Large intestine (tissue), 3 donors: ENCODE data around the gene SUSD3. TPM values are rescaled to one million over a fixed set of nuclear protein-coding genes. Genes with fewer than 3 reads are reported as not detected.

Experiments
- DNase-seq, 2 donors: peaks; one replicate each; pipeline versions ENCODE4 v3.0.0 to v3.0.0-alpha.2; 2013
- H3K27ac ChIP-seq: one replicate; pipeline ENCODE4 v1.5.1; 2013; ENCODE audit warnings: low read length
- H3K27me3 ChIP-seq: 2 replicates; pipeline ENCODE4 v1.6.1; 2013; ENCODE audit warnings: low read length; ENCODE audit not compliant: control insufficient read depth, insufficient read depth
- H3K36me3 ChIP-seq: 2 replicates; pipeline ENCODE4 v1.6.1; 2013; ENCODE audit warnings: low read length; ENCODE audit not compliant: control insufficient read depth, insufficient read depth
- H3K4me1 ChIP-seq: one replicate; pipeline ENCODE4 v1.6.1; 2013; ENCODE audit warnings: low read length; ENCODE audit not compliant: control insufficient read depth, insufficient read depth
- H3K4me3 ChIP-seq: one replicate; pipeline ENCODE4 v1.5.1; 2013; ENCODE audit warnings: low read length
- H3K9me3 ChIP-seq: one replicate; pipeline ENCODE4 v1.6.1; 2013; ENCODE audit warnings: mild to moderate bottlenecking, low read depth, low read length, moderate library complexity; ENCODE audit not compliant: control insufficient read depth
- WGBS: methylation state at CpG from one replicate; pipeline ENCODE4 v1.1.5; 2013; ENCODE audit warnings: low lambda C conversion rate; ENCODE audit not compliant: insufficient coverage; 5-methylcytosine and 5-hydroxymethylcytosine counted together
- polyA plus RNA-seq: library from polyadenylated mRNA; unstranded; fragments of 120-200 nt; gene quantifications from one replicate; pipeline ENCODE4 v1.2.1, GENCODE V29; 2013

SUSD3 gene
- polyA plus RNA-seq, 1 donor = 7.6 TPM

DNA sequence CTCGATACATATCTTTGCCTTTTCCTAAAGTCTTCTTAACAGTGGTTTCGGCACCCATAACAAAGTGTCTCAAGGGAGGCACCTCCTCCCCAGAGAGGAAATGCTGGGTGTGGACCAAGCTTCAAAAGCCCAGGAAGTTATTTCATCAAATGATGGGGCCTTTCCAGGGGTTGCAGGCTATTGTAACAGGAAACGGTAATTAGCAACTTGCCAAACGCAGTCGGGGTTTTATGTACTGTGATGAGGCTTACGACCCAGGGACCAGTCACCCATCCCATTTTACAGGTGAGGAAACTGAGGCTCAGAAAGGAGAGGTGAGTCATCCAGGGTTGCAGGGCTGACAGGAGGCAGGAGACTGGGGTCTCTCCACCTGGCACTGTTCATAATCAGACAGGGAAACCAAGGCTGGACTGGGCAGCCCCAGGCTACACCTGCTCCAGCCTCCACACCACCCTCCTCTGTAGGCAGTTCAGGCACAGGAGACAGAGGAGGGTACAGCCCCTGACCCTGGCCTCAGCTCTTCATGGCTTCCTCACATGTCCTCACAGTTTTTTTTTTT, 30.0 kb upstream of the SUSD3 start:
- H3K9me3 ChIP-seq = no peaks in the 10 kb centered on the region
- DNase-seq = peak in 1 of 2 donors; percentile 36
- no CpG with 5 or more reads among the region's 6 CpGs for WGBS
- peaks cover 7% of the 10 kb centered on the region for H3K36me3 ChIP-seq
- H3K4me1 ChIP-seq = peaks cover 12% of the 10 kb centered on the region
- H3K4me3 ChIP-seq = no peak overlapping the region
- no peaks in the 10 kb centered on the region for H3K27me3 ChIP-seq
- H3K27ac ChIP-seq = no peak overlapping the region

DNA sequence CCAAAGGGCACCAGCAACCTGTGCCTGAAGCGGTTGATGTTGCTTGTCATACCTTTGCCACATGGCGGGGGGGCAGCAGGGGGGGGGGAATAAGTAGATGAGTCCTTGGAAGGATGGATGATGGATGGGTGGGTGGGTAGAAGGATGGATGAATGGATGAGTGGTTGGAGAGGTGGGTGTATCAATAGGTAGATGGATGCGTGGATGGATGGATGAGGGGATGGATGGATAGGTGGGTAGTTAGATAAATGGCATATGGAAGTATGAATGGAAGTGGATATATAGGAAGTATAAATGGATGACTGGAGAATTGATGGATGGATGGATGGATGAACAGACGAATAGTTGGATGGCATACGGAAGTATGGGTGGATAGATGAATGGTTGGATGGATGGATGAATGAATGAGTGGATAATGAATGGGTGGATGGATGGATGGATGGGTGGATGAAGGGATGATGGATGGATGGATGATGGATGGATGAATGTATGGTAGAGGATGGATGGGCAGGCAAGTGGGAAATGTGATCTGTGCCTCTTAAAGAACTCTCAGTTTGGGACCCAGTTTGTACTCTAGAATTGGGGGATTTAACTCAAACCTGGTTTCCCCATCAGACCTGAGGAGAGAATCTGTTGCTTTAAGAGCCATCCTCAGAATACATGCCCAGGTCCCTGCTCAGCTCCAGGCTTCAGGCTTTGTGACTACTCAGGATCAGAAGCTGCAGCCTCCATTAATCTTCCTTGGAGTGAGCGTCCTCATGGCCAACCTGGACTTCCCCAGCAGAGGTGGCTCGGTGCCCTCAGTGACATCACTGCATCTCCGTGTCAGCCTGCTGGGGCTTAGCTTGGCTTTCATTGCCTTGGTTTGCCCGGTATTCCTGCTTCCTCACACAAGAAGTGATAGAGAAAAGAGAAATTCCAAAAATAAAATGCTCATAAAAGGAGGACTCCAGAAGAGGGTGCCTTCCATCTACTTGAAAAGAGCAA, 27.6 kb upstream of the SUSD3 start:
- 100% methylated on average over 3 of the region's 9 CpGs for WGBS
- Histone ChIP-seq H3K4me1 (peaks cover 17% of the 10 kb centered on the region), H3K36me3 (peaks cover 14% of the 10 kb centered on the region)

DNA sequence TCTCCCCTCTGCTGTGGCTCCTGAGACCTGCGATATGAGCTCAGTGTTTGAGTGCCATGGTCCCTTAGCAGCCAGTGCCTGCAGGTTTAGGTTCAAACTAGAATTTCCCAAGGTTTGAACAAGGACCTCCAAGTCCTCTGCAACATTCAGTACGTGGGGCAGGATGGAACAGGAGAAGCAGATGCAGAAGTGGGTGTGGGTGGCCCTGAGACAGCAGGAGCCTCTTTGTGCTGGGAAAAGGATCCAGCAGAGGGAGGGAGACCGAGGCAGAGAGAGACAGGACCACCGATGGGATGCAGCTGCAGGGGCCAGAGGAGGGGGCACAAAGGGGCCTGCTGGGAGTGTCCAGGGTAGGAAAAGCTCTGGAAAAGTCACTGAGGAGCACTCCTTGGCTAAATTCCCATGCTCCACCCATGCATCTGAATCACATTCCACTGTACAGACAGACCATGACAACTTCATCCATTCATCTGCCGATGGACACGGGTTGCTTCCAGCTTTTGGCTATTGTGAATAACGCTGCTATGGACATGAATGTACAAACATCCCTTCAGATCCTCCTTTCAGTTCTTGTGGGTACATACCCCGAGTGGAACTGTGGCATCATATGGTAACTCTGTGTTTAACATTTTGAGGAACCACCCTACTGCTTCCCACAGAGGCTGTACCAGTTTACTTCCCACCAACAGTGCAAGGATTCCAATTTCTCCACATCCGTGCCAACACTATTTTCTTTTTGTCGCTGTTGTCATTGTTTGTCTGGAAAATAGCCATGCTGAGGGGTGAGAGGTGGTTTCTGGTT, 26.7 kb upstream of the SUSD3 start:
- WGBS = 60% methylated on average over 1 of the region's 10 CpGs
- no peak for DNase-seq
- Histone ChIP-seq H3K36me3 (peaks cover 16% of the 10 kb centered on the region), H3K4me1 (peaks cover 17% of the 10 kb centered on the region), H3K4me3 (no peak overlapping the region), H3K27me3 (no peaks in the 10 kb centered on the region), H3K9me3 (no peaks in the 10 kb centered on the region), H3K27ac (no peak overlapping the region)

More for the DNA sequence above, 27.6 kb upstream of the SUSD3 start:
- no peak for DNase-seq
- Histone ChIP-seq H3K27me3 (no peaks in the 10 kb centered on the region), H3K4me3 (no peak overlapping the region), H3K9me3 (no peaks in the 10 kb centered on the region), H3K27ac (no peak overlapping the region)

DNA sequence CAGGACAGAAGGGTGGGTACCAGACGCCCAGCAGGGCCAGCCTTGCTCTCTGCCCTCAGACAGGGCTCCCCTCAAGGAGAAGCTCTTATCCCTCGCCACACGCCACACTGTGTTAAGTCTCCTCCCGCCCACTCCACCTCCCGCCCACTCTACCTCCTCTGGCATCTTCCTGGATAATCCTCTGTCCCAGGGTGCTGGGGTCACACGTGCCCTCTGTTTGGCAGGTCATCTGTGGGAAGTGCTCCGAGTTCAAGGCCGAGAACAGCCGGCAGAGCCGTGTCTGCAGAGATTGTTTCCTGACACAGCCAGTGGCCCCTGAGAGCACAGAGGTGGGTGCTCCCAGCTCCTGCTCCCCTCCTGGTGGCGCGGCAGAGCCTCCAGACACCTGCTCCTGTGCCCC, 26.0 kb upstream of the SUSD3 start:
- Histone ChIP-seq H3K4me1 (peaks cover 17% of the 10 kb centered on the region), H3K4me3 (no peak overlapping the region), H3K36me3 (peaks cover 16% of the 10 kb centered on the region), H3K27me3 (no peaks in the 10 kb centered on the region), H3K27ac (no peak overlapping the region), H3K9me3 (no peaks in the 10 kb centered on the region)
- no CpG with 5 or more reads among the region's 12 CpGs for WGBS
- no peak for DNase-seq

DNA sequence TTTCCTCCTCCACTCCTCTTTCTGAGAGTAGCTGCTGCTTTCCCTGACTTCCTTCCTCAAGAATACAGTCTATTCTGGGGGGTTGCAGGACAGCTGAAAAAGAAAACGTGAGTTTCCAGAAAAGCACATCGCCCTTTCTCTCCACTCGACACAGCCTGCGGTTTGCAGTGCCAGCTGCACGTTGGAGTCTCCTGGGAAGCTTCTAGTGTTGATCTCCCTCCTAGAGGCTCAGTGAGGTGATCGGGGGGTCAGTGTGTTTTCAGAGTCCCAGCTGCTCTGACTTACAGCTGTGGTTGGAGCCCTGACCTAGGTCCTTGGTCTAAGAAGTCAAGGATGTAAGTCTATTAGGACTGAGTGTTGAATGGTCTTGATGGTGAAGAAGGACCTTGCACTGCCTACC, 25.0 kb upstream of the SUSD3 start:
- H3K4me3 ChIP-seq = no peak overlapping the region
- no peak for DNase-seq
- H3K36me3 ChIP-seq = peaks cover 16% of the 10 kb centered on the region
- no peak overlapping the region for H3K27ac ChIP-seq
- no peaks in the 10 kb centered on the region for H3K27me3 ChIP-seq
- WGBS = 40% methylated on average over 1 of the region's 6 CpGs
- H3K9me3 ChIP-seq = no peaks in the 10 kb centered on the region
- H3K4me1 ChIP-seq = peaks cover 17% of the 10 kb centered on the region

DNA sequence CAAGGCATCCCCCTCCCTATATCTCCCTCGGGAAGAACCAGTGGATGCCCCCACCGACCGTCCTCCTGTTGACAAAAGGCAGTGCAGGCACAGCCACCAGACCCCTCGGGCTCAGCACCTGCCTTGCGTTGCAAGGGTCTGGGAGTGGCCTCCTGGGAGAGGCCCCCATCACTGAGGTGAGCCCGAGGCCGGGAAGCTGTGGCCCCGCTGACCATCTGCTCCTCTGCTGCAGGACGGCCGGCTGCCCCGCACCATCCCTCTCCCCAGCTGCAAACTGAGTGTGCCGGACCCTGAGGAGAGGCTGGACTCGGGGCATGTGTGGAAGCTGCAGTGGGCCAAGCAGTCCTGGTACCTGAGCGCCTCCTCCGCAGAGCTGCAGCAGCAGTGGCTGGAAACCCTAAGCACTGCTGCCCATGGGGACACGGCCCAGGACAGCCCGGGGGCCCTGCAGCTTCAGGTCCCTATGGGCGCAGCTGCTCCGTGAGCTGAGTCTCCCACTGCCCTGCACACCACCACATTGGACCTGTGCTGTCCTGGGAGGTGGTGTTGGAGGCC, 23.3 kb upstream of the SUSD3 start:
- Histone ChIP-seq H3K27ac (no peak overlapping the region), H3K4me1 (peaks cover 17% of the 10 kb centered on the region), H3K36me3 (peaks cover 11% of the 10 kb centered on the region), H3K4me3 (no peak overlapping the region), H3K9me3 (no peaks in the 10 kb centered on the region), H3K27me3 (no peaks in the 10 kb centered on the region)
- DNase-seq = no peak
- WGBS = no CpG with 5 or more reads among the region's 19 CpGs

DNA sequence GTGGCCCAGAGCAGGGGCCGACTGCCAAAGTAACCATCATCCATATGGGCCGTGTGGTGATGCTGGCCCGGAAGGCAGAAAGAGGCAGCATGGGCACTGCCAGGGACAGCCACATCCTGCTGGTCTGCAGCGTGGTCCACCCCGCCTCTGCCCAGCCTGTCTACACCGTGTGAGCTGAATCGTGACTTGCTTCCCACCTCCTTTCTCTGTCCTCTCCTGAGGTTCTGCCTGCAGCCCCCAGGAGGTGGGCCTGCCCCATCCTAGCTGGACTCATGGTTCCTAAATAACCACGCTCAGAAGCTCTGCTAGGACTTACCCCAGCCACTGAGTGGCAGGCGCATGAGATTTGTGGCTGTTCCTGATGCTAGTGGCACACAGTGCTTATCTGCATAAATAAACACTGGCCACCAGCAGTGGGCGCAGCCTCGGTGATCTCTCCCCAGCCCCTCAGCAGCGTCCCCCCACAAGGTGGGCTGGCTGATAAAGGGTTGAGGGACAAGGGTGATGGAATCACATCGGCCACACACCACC, 22.6 kb upstream of the SUSD3 start:
- Histone ChIP-seq H3K27ac (no peak overlapping the region), H3K36me3 (peaks cover 9% of the 10 kb centered on the region), H3K4me3 (no peak overlapping the region), H3K9me3 (no peaks in the 10 kb centered on the region), H3K27me3 (no peaks in the 10 kb centered on the region), H3K4me1 (peaks cover 17% of the 10 kb centered on the region)
- WGBS = no CpG with 5 or more reads among the region's 13 CpGs
- no peak for DNase-seq

DNA sequence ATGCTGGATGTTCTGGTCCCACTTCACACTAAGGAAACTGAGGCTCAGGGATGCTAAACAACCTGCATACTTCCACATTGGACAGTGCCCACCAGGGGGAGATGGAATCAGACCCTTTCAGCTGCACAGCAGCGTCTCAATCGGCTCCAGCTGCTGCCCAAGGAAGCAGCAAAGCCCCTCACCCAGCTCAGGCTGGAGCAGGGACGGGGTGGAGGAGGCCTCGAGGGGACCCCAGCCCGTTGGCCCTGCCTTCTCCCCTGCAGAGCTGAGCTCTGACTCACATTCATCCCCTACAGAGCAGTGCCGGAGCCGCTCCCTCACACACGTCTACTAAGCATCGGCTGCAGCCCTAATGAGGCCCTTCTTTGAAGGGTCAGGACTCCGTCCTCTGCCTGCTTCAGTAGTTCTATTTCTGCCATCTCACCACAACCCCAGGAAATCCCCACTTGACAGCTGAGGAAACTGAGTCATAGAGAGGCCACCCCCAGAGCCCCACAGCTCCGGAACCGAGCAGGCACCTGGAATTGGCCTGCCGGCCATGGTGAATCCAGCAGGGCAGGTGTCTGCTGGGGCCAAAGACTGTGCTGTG, 21.5 kb upstream of the SUSD3 start:
- H3K27me3 ChIP-seq = no peaks in the 10 kb centered on the region
- no peak overlapping the region for H3K4me3 ChIP-seq
- H3K27ac ChIP-seq = no peak overlapping the region
- H3K36me3 ChIP-seq = peaks cover 9% of the 10 kb centered on the region
- no peaks in the 10 kb centered on the region for H3K9me3 ChIP-seq
- no CpG with 5 or more reads among the region's 13 CpGs for WGBS
- peaks cover 17% of the 10 kb centered on the region for H3K4me1 ChIP-seq
- DNase-seq = no peak

DNA sequence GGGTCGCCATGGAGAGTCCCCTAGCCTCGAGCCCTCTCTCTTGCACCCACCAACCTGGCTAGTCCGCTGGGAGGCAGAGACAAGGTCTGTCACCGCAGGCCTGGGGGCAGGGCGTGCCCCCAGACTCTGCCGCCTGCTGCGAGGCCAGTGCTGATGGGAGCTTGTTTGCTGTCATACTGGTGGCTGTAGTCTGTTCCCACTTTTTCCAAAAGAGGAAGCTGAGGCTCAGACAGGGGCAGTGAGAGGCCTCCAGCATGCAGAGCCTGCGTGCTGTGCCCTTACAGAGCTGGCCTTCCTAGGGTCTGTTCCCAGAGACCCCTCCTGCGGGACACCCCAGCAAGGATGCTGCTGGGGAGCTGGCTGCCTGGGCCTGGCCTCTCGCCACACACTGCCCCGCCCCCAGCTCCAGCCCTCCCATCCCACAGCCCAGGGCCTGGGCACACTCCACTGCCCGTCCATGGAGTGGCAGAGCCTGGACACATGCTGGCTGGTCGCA, 21.0 kb upstream of the SUSD3 start:
- H3K27ac ChIP-seq = no peak overlapping the region
- peaks cover 9% of the 10 kb centered on the region for H3K36me3 ChIP-seq
- no CpG with 5 or more reads among the region's 13 CpGs for WGBS
- peaks cover 13% of the 10 kb centered on the region for H3K4me1 ChIP-seq
- DNase-seq = no peak
- no peak overlapping the region for H3K4me3 ChIP-seq
- H3K9me3 ChIP-seq = no peaks in the 10 kb centered on the region
- no peaks in the 10 kb centered on the region for H3K27me3 ChIP-seq
